Activated T-helper 17 cell treated with anti-CD3 and anti-CD28 coated beads, Interleukin-2, amount 50 U/mL, for 72 hours (primary cell): Measurements from ENCODE around the gene PSMB4. TPM values are rescaled to one million over a fixed set of nuclear protein-coding genes. Genes with fewer than 3 reads are reported as not detected.
"Not testable (repeated sequence)": the region's sequence is repeated elsewhere in the genome, so short reads cannot be mapped to it uniquely, and the experiment has no call there.

ENCODE experiments used
- ATAC-seq: fragments of 150-1000 bp; cut with Tn5 transposase; replicated peaks from 2 replicates; pipeline ENCODE4 v1.10.0; 2021; ENCODE audit warnings: mild to moderate bottlenecking, moderate library complexity
- H3K27ac Mint-ChIP-seq: one replicate; pipeline ENCODE4 v1.8.0; 2022; ENCODE audit warnings: mixed read lengths
- H3K27me3 Mint-ChIP-seq: one replicate; pipeline ENCODE4 v1.8.0; 2022; ENCODE audit warnings: mixed read lengths
- H3K36me3 Mint-ChIP-seq: one replicate; pipeline ENCODE4 v1.8.0; 2022; ENCODE audit warnings: low read depth, mild to moderate bottlenecking, mixed read lengths
- H3K4me1 Mint-ChIP-seq: one replicate; pipeline ENCODE4 v1.8.0; 2022; ENCODE audit warnings: mixed read lengths
- H3K4me3 Mint-ChIP-seq: one replicate; pipeline ENCODE4 v1.8.0; 2022; ENCODE audit warnings: mild to moderate bottlenecking, mixed read lengths
- H3K9me3 Mint-ChIP-seq: one replicate; pipeline ENCODE4 v1.8.0; 2022; ENCODE audit warnings: mixed read lengths
- total RNA-seq, 2 donors: library from RNA; stranded (reverse); gene quantifications; one replicate each; pipeline ENCODE4 v1.2.3, GENCODE V29; 2022

The PSMB4 gene
- total RNA-seq, 2 donors from 2014 or later = 329 to 417 TPM

DNA sequence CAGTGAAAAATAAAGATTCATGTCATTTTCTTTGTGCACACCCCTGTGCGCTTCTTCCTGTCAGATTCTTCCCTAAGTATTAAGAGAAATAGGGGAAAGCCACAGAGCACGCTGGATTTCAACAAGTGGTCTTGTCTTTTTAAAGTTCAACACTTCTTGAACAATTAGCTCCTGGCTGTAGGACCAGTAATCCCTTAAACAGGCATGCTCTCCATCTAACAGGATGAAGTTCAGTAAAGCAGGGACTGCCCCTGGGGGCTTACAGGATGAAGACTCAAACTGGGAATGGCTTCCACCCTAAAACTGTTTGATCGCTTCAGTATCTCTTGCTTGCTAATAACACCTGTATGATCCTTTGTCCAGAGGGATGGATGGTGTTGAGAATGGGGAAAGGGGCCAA is 4.2 kb downstream of the PSMB4 start:
- peaks cover 97% of the 10 kb centered on the region for H3K36me3 Mint-ChIP-seq
- peak overlapping the region; percentile 40 for H3K27ac Mint-ChIP-seq
- H3K9me3 Mint-ChIP-seq = no peaks in the 10 kb centered on the region
- no peaks in the 10 kb centered on the region for H3K27me3 Mint-ChIP-seq
- ATAC-seq = no peak
- peaks cover 32% of the 10 kb centered on the region for H3K4me1 Mint-ChIP-seq
- H3K4me3 Mint-ChIP-seq = no peak overlapping the region

DNA sequence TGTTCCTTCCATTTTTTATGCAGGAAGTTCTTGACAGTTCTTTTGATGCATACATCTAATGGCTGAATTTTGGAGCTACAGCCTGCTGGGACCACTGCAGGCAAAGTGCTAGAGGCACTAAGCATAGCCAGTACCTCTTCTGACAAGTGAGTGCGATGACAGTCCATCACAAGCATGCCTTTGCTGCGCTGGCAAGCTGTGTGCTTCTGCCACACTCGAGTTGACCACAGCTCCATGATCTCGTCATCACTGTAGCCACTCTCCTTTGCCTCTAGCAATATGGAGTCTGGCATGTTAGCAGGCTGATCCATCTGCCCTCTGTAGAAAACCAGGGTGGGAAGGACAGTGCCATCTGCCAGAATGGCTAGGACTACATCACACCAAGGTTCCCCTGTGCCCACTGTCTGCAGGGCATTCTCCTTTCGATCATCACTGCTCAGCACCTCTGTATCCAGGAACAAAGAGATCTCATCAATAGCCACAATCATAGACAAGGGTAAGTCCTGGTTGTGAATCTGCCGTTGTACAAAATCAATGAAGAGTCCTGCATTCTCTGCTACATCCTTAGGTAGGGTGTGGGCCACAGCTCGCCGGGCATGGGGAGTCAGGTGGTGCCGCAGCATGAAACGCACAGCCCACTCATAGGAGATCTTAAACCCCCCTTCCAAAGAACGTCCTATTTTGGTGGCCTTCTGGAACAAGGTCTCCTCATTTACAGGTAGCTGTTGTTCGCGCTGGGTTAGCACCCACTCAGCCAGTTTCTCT is 6.0 kb downstream of the PSMB4 start:
- Mint-ChIP-seq H3K9me3 (no peaks in the 10 kb centered on the region), H3K4me3 (no peak overlapping the region), H3K4me1 (peaks cover 27% of the 10 kb centered on the region), H3K27me3 (no peaks in the 10 kb centered on the region), H3K36me3 (peaks cover 100% of the 10 kb centered on the region), H3K27ac (peak overlapping the region; percentile 66)
- peak; percentile 14 for ATAC-seq

- Mint-ChIP-seq H3K27ac (peak overlapping the region; percentile 66), H3K9me3 (no peaks in the 10 kb centered on the region), H3K36me3 (peaks cover 100% of the 10 kb centered on the region), H3K27me3 (no peaks in the 10 kb centered on the region), H3K4me3 (no peak overlapping the region), H3K4me1 (peaks cover 19% of the 10 kb centered on the region)
- ATAC-seq = no peak
These were observed 6.8 kb downstream of the PSMB4 start for GRCh38 chr1:151406176-151406575.

DNA sequence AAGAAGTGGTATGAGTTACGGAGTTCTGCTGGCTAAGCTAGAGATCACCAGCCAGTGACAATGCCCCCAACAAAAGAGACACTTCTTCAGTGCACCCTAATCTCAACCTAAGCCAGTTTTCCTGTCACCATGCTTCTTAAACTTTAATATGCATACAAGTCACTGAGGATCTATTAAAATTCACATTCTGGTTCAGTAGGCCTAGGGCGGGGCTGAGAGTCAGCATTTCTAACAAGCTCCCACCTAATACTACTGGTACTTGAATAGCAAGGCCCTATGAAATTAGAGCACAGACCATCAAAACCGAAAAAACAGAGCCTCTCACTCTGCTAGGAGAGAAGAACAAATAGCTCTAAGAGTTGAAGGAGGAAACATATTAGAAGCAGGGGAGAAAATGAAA is 7.9 kb downstream of the PSMB4 start:
- Mint-ChIP-seq H3K4me3 (no peak overlapping the region), H3K27ac (no peak overlapping the region), H3K4me1 (peaks cover 11% of the 10 kb centered on the region), H3K27me3 (no peaks in the 10 kb centered on the region), H3K9me3 (no peaks in the 10 kb centered on the region), H3K36me3 (peaks cover 100% of the 10 kb centered on the region)
- ATAC-seq = no peak

DNA sequence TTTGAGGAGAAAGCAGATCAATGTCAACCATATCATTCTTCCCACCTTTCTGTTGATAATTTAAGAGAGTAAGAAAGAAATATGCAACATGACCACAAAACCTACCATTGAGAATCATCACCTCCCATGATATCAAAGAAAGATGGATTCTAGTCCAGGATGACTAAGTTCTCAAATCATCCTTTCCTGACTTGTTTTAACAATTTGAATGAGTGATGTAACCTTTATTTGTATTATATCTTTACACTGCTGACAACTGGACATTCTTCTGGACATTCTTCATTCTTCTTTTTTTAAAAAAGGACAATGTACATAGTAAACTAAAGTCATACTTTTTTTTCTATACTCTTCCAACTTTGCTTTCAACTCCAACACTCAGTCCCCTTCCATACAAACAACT is 9.5 kb downstream of the PSMB4 start:
- H3K9me3 Mint-ChIP-seq = no peaks in the 10 kb centered on the region
- H3K4me3 Mint-ChIP-seq = no peak overlapping the region
- ATAC-seq = no peak
- no peaks in the 10 kb centered on the region for H3K27me3 Mint-ChIP-seq
- peak overlapping the region; percentile 80 for H3K27ac Mint-ChIP-seq
- peaks cover 100% of the 10 kb centered on the region for H3K36me3 Mint-ChIP-seq
- H3K4me1 Mint-ChIP-seq = peaks cover 8% of the 10 kb centered on the region

DNA sequence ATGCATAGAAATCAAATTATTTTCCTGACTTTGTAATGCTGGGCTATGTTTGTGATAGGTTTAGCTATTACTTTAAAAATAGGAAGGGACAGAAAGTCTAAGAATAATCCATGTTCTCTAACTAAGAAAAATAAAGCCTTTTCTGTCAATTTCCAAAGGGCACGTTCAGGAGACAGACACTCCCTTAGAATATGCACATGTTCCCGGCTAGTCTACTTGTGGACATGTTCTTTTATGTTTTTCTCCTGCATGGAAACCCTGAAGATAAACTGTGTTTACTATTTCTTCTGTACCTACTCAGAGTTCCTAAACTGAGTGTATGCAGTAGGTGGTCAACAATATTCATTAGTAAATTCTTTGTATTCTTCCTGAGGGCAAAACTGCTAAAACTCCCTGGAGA is 12.5 kb downstream of the PSMB4 start:
- no peaks in the 10 kb centered on the region for H3K4me1 Mint-ChIP-seq
- no peak overlapping the region for H3K27ac Mint-ChIP-seq
- H3K4me3 Mint-ChIP-seq = no peak overlapping the region
- peaks cover 97% of the 10 kb centered on the region for H3K36me3 Mint-ChIP-seq
- H3K27me3 Mint-ChIP-seq = no peaks in the 10 kb centered on the region
- ATAC-seq = no peak
- no peaks in the 10 kb centered on the region for H3K9me3 Mint-ChIP-seq

- ATAC-seq = no peak
These were observed 16.9 kb downstream of the PSMB4 start for GRCh38 chr1:151416231-151416630.

GRCh38 chr1:151418081-151418480 is 18.7 kb downstream of the PSMB4 start:
- Mint-ChIP-seq H3K27ac (no peak overlapping the region), H3K36me3 (peaks cover 93% of the 10 kb centered on the region), H3K4me1 (no peaks in the 10 kb centered on the region), H3K4me3 (no peak overlapping the region), H3K27me3 (no peaks in the 10 kb centered on the region), H3K9me3 (no peaks in the 10 kb centered on the region)
- no peak for ATAC-seq

More at GRCh38 chr1:151416231-151416630, 16.9 kb downstream of the PSMB4 start:
- H3K27ac Mint-ChIP-seq = no peak overlapping the region
- H3K36me3 Mint-ChIP-seq = peaks cover 93% of the 10 kb centered on the region
- no peaks in the 10 kb centered on the region for H3K4me1 Mint-ChIP-seq
- no peak overlapping the region for H3K4me3 Mint-ChIP-seq
- H3K27me3 Mint-ChIP-seq = no peaks in the 10 kb centered on the region
- no peaks in the 10 kb centered on the region for H3K9me3 Mint-ChIP-seq

- Mint-ChIP-seq H3K27me3 (no peaks in the 10 kb centered on the region), H3K27ac (no peak overlapping the region), H3K9me3 (no peaks in the 10 kb centered on the region), H3K36me3 (peaks cover 93% of the 10 kb centered on the region), H3K4me1 (no peaks in the 10 kb centered on the region), H3K4me3 (no peak overlapping the region)
- ATAC-seq = no peak
These were observed 20.4 kb downstream of the PSMB4 start for GRCh38 chr1:151419819-151420218.

DNA sequence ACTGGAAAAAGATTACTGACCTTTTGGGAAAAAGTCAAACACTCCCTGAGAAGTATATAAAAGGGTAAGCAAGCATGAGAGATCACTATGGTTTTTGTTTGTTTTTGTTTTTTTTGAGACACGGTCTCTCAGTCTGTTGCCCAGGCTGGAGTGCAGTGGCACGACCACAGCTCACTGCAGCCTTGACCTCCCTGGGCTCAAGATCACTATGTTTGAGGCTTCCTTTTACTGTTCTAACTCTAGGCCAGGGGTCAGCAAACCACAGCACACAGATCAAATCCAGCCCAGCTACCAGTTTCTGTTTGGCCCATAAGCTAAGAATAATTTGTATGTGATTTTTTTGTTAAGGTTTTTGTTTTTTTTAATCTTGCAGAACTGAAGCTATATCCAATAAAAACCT is 25.7 kb downstream of the PSMB4 start:
- Mint-ChIP-seq H3K4me3 (no peak overlapping the region), H3K4me1 (no peaks in the 10 kb centered on the region), H3K27ac (peak overlapping the region; percentile 71), H3K9me3 (no peaks in the 10 kb centered on the region), H3K36me3 (peaks cover 100% of the 10 kb centered on the region), H3K27me3 (no peaks in the 10 kb centered on the region)
- no peak for ATAC-seq

GRCh38 chr1:151428068-151428467 is 28.7 kb downstream of the PSMB4 start:
- Mint-ChIP-seq H3K36me3 (peaks cover 89% of the 10 kb centered on the region), H3K4me3 (no peak overlapping the region)

DNA sequence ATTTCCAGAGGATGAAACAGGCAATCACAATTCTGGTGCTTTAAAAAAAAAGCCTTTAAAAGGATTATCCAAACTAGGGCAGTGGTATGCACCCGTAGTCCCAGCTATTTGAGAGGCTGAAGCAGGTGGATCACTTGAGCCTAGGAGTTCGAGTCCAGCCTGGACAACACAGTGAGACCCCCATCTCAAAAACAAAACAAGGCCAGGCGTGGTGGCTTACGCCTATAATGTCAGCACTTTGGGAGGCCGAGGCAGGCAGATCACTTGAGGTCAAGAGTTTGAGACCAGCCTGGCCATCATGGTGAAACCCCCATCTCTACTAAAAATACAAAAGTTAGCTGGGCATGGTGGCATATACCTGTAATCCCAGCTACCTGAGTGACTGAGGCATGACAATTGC is 34.5 kb downstream of the PSMB4 start:
- not testable (repeated sequence) for H3K4me1 Mint-ChIP-seq, H3K27ac Mint-ChIP-seq, H3K9me3 Mint-ChIP-seq, ATAC-seq, H3K4me3 Mint-ChIP-seq, H3K27me3 Mint-ChIP-seq
- peaks cover 54% of the 10 kb centered on the region for H3K36me3 Mint-ChIP-seq

More at GRCh38 chr1:151428068-151428467, 28.7 kb downstream of the PSMB4 start:
- H3K27me3 Mint-ChIP-seq = no peaks in the 10 kb centered on the region
- no peak overlapping the region for H3K27ac Mint-ChIP-seq
- no peak for ATAC-seq
- no peaks in the 10 kb centered on the region for H3K4me1 Mint-ChIP-seq
- H3K9me3 Mint-ChIP-seq = no peaks in the 10 kb centered on the region

DNA sequence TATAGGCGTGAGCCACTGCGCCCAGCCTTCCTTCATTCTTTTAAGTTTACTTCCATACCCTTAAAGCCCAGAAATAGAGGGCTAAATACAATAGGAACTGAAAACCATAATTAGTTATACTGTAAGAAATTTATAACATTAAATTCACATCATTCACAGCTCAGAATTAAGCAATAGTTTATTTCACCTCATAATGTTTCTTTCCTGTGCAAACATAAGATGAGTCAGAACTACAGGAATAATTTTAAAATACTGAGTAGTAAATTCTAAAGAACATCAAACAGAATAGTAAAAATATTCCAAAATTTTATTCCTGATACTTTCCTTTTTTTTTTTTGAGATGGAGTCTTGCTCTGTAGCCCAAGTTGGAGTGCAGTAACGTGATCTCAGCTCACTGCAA is 35.8 kb downstream of the PSMB4 start:
- Mint-ChIP-seq H3K27ac (no peak overlapping the region), H3K4me3 (no peak overlapping the region), H3K9me3 (no peaks in the 10 kb centered on the region), H3K4me1 (peaks cover 13% of the 10 kb centered on the region), H3K27me3 (no peaks in the 10 kb centered on the region), H3K36me3 (peaks cover 54% of the 10 kb centered on the region)
- ATAC-seq = no peak

- no peak for ATAC-seq
- H3K4me3 Mint-ChIP-seq = no peak overlapping the region
- no peaks in the 10 kb centered on the region for H3K9me3 Mint-ChIP-seq
- peaks cover 57% of the 10 kb centered on the region for H3K36me3 Mint-ChIP-seq
- no peaks in the 10 kb centered on the region for H3K27me3 Mint-ChIP-seq
- peaks cover 20% of the 10 kb centered on the region for H3K4me1 Mint-ChIP-seq
- H3K27ac Mint-ChIP-seq = no peak overlapping the region
These were observed 37.6 kb downstream of the PSMB4 start for GRCh38 chr1:151436985-151437384.

DNA sequence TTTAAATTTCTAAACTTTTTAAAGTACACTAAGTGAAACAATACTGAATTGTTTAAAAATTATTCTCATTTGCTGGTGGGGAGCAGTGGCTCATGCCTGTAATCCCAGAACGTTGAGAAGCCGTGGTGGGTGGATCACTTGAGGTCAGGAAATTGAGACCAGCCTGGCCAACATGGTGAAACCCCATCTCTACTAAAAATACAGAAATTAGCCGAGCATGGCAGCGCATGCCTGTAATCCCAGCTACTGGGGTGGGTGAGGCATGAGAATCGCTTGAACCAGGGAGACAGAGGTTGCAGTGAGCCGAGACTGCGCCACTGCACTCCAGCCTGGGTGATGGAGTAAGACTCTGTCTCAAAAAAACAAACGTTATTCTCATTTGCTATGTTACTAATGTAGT is 38.0 kb downstream of the PSMB4 start:
- not testable (repeated sequence) for H3K9me3 Mint-ChIP-seq, ATAC-seq, H3K27me3 Mint-ChIP-seq
- H3K36me3 Mint-ChIP-seq = peaks cover 58% of the 10 kb centered on the region
- peaks cover 20% of the 10 kb centered on the region for H3K4me1 Mint-ChIP-seq
- H3K4me3 Mint-ChIP-seq = peak overlapping the region; percentile 5
- peak overlapping the region; percentile 30 for H3K27ac Mint-ChIP-seq
